Measurements from ENCODE around the gene AP4M1.

The AP4M1 gene

DNA sequence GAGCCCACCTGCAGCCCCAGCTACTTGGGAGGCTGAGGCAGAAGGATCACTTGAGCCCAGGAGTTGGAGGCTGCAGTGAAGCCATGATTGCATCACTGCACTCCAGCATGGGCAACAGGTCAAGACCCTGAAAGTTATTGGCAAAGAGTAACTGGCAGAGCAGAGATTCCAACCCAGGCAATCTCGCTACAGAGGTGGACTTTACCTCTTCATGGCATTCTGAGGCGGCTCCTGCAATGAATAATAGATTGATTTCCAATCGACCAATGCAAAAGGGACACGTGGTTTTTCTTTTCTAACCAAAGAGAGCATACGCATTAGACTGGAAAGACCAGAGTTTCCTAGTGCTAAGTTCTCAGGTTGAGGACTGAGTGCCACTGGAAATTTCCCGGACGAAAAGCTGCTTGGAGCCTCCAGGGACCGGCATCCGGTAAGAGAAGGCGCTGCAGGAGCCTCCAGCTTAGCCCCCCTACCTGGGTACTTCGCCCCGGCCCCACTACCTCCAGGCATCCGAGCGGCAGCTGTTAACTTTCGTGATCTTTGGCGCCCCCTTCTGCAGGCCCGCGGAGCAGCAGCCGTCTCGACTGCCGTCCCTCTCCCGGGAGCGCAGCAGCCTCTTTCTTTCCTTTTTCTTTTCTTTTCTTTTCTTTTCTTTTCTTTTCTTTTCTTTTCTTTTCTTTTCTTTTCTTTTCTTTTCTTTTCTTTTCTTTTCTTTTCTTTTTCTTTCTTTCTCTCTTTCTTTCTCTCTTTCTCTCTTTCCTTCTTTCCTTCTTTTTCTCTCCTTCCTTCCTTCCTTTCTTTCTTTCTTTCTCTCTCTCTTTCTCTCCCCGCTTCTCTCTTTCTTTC lies 29.4 kb downstream of the AP4M1 start:
- H2AFZ ChIP-seq (ENCODE audit: low read length) = no peak overlapping the region
- no peak overlapping the region for H3K9ac ChIP-seq (ENCODE audit: low read length)
- no peaks in the 10 kb centered on the region for H3F3A ChIP-seq (ENCODE audit: insufficient read depth, low read length)
- no peak overlapping the region for H3K27ac ChIP-seq (ENCODE audit: low read depth, low read length, poor library complexity, severe bottlenecking)
- no peak for TF ChIP-seq EZH2 (IDR thresholded peaks at IDR 0.05; ENCODE audit: borderline replicate concordance, low read length)
- TF ChIP-seq, protein P1, sequence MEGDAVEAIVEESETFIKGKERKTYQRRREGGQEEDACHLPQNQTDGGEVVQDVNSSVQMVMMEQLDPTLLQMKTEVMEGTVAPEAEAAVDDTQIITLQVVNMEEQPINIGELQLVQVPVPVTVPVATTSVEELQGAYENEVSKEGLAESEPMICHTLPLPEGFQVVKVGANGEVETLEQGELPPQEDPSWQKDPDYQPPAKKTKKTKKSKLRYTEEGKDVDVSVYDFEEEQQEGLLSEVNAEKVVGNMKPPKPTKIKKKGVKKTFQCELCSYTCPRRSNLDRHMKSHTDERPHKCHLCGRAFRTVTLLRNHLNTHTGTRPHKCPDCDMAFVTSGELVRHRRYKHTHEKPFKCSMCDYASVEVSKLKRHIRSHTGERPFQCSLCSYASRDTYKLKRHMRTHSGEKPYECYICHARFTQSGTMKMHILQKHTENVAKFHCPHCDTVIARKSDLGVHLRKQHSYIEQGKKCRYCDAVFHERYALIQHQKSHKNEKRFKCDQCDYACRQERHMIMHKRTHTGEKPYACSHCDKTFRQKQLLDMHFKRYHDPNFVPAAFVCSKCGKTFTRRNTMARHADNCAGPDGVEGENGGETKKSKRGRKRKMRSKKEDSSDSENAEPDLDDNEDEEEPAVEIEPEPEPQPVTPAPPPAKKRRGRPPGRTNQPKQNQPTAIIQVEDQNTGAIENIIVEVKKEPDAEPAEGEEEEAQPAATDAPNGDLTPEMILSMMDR (IDR thresholded peaks at IDR 0.05; ENCODE audit: low read length) = peak; percentile 85
- H4K20me1 ChIP-seq (ENCODE audit: insufficient read depth, low read length) = no peaks in the 10 kb centered on the region
- H3K4me2 ChIP-seq (ENCODE audit: low read length) = peak overlapping the region; percentile 26; the same call in 1 of the 2 replicates
- H3K36me3 ChIP-seq (ENCODE audit: insufficient read depth, low read length) = no peaks in the 10 kb centered on the region
- H3K9me3 ChIP-seq (ENCODE audit: low read length) = no peaks in the 10 kb centered on the region
- H3K27me3 ChIP-seq (ENCODE audit: insufficient read depth, low read length) = no peaks in the 10 kb centered on the region
- H3K79me2 ChIP-seq (ENCODE audit: insufficient read depth, low read length) = no peaks in the 10 kb centered on the region
- no peaks in the 10 kb centered on the region for H3K9me2 ChIP-seq (ENCODE audit: low read depth, low read length)
- H3K4me3 ChIP-seq (ENCODE audit: low read depth, low read length, poor library complexity, severe bottlenecking) = no peak overlapping the region
- H3K4me1 ChIP-seq (ENCODE audit: insufficient read depth, low read length, severe bottlenecking) = peaks cover 18% of the 10 kb centered on the region

DNA sequence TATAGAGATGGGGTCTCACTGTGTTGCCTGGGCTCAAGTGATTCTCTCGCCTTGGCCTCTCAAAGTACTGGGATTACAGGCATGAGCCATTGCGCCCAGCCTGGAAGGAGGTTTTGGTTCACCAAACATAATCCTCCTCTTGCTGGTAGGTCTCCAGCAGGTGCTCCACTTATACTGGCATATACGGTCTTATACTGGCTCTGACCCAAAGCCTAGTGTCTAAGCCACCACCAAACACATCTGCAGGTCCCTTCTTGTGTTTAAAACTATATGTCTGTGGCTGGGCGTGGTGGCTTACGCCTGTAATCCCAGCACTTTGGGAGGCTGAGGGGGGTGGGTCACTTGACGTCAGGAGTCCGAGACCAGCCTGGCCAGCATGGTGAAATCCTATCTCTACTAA lies 30.7 kb downstream of the AP4M1 start:
- Histone ChIP-seq H3K4me1 (ENCODE audit: insufficient read depth, low read length, severe bottlenecking) (peaks cover 16% of the 10 kb centered on the region), H3K9me2 (ENCODE audit: low read depth, low read length) (no peaks in the 10 kb centered on the region), H3K79me2 (ENCODE audit: insufficient read depth, low read length) (no peaks in the 10 kb centered on the region), H3F3A (ENCODE audit: insufficient read depth, low read length) (no peaks in the 10 kb centered on the region), H3K9me3 (ENCODE audit: low read length) (no peaks in the 10 kb centered on the region), H3K4me2 (ENCODE audit: low read length) (no peak overlapping the region), H3K4me3 (ENCODE audit: low read depth, low read length, poor library complexity, severe bottlenecking) (no peak overlapping the region), H4K20me1 (ENCODE audit: insufficient read depth, low read length) (no peaks in the 10 kb centered on the region), H3K27me3 (ENCODE audit: insufficient read depth, low read length) (no peaks in the 10 kb centered on the region), H3K27ac (ENCODE audit: low read depth, low read length, poor library complexity, severe bottlenecking) (no peak overlapping the region), H2AFZ (ENCODE audit: low read length) (no peak overlapping the region), H3K36me3 (ENCODE audit: insufficient read depth, low read length) (no peaks in the 10 kb centered on the region), H3K9ac (ENCODE audit: low read length) (no peak overlapping the region)
- TF ChIP-seq, protein P1 (IDR thresholded peaks at IDR 0.05; ENCODE audit: low read length) = no peak
- no peak for TF ChIP-seq EZH2 (IDR thresholded peaks at IDR 0.05; ENCODE audit: borderline replicate concordance, low read length)

GRCh38 chr7:100132697-100133151 lies 31.3 kb downstream of the AP4M1 start:
- no peaks in the 10 kb centered on the region for H3K79me2 ChIP-seq (ENCODE audit: insufficient read depth, low read length)
- no peak for TF ChIP-seq EZH2 (IDR thresholded peaks at IDR 0.05; ENCODE audit: borderline replicate concordance, low read length)
- TF ChIP-seq, protein P1 (IDR thresholded peaks at IDR 0.05; ENCODE audit: low read length) = peak; percentile 99
- H3K4me1 ChIP-seq (ENCODE audit: insufficient read depth, low read length, severe bottlenecking) = peaks cover 16% of the 10 kb centered on the region
- H3K27ac ChIP-seq (ENCODE audit: low read depth, low read length, poor library complexity, severe bottlenecking) = no peak overlapping the region
- H3K4me3 ChIP-seq (ENCODE audit: low read depth, low read length, poor library complexity, severe bottlenecking) = no peak overlapping the region
- no peaks in the 10 kb centered on the region for H3K36me3 ChIP-seq (ENCODE audit: insufficient read depth, low read length)
- no peak overlapping the region for H3K9ac ChIP-seq (ENCODE audit: low read length)
- no peak overlapping the region for H2AFZ ChIP-seq (ENCODE audit: low read length)
- no peaks in the 10 kb centered on the region for H3K9me2 ChIP-seq (ENCODE audit: low read depth, low read length)
- no peaks in the 10 kb centered on the region for H4K20me1 ChIP-seq (ENCODE audit: insufficient read depth, low read length)
- no peaks in the 10 kb centered on the region for H3F3A ChIP-seq (ENCODE audit: insufficient read depth, low read length)
- H3K9me3 ChIP-seq (ENCODE audit: low read length) = no peaks in the 10 kb centered on the region
- no peaks in the 10 kb centered on the region for H3K27me3 ChIP-seq (ENCODE audit: insufficient read depth, low read length)
- no peak overlapping the region for H3K4me2 ChIP-seq (ENCODE audit: low read length)
